ENCODE results near the gene OR5C1. TPM values are rescaled to one million over a fixed set of nuclear protein-coding genes. Genes with fewer than 3 reads are reported as not detected.

OR5C1 gene
- total RNA-seq, 1 donor from 2014 or later = not detected

Other genes starting within 250 kb of the OR5C1 start
- gene OR1N2, start 235.8 kb upstream of the OR5C1 start, total RNA-seq (ENCODE audit: low replicate concordance) = not detected in 2 replicates
- not detected in 2 replicates for gene OR1L8, start 205.5 kb upstream of the OR5C1 start, total RNA-seq (ENCODE audit: low replicate concordance)
- gene OR1Q1, start 174.2 kb upstream of the OR5C1 start, total RNA-seq (ENCODE audit: low replicate concordance) = not detected in 2 replicates
- not detected in 2 replicates for gene OR1B1, start 131.3 kb upstream of the OR5C1 start, total RNA-seq (ENCODE audit: low replicate concordance)
- not detected in 2 replicates for gene OR1L1, start 127.2 kb upstream of the OR5C1 start, total RNA-seq (ENCODE audit: low replicate concordance)
- gene OR1L3, start 113.8 kb upstream of the OR5C1 start, total RNA-seq (ENCODE audit: low replicate concordance) = not detected in 2 replicates
- not detected in 2 replicates for gene OR1L4, start 64.9 kb upstream of the OR5C1 start, total RNA-seq (ENCODE audit: low replicate concordance)
- not detected in 2 replicates for gene OR1L6, start 46.6 kb upstream of the OR5C1 start, total RNA-seq (ENCODE audit: low replicate concordance)
- gene OR1K1, start 11.2 kb downstream of the OR5C1 start, total RNA-seq (ENCODE audit: low replicate concordance) = not detected in 2 replicates
- 18.5 and 21.3 TPM in 2 replicates for gene PDCL, start 39.7 kb downstream of the OR5C1 start, total RNA-seq (ENCODE audit: low replicate concordance)
- gene RC3H2, start 116.4 kb downstream of the OR5C1 start, total RNA-seq (ENCODE audit: low replicate concordance) = 57.7 TPM in 2 replicates
- gene ZBTB6, start 124.4 kb downstream of the OR5C1 start, total RNA-seq (ENCODE audit: low replicate concordance) = 8.3 and 8.7 TPM in 2 replicates
- gene ZBTB26, start 142.6 kb downstream of the OR5C1 start, total RNA-seq (ENCODE audit: low replicate concordance) = 7.0 and 11.3 TPM in 2 replicates
- 68.4 and 72.7 TPM in 2 replicates for gene RABGAP1, start 152.1 kb downstream of the OR5C1 start, total RNA-seq (ENCODE audit: low replicate concordance)
- gene GPR21, start 244.7 kb downstream of the OR5C1 start, total RNA-seq (ENCODE audit: low replicate concordance) = 0.46 and 1.1 TPM in 2 replicates